ENCODE measurements around the gene ADTRP.

The ADTRP gene

GRCh38 chr6:11778648-11779328 is at the start of gene ADTRP:
Gene ADTRP (minus strand): TSS chr6:11778803. CDS start chr6:11778759, 44 bp downstream.
- DNase-seq (ENCODE audit: low spot score) = no peak

- DNase-seq (ENCODE audit: low spot score) = no peak
Observed at GRCh38 chr6:11826779-11827178, 48.2 kb upstream of the ADTRP start.

GRCh38 chr6:11824986-11825385 is 46.4 kb upstream of the ADTRP start:
- DNase-seq (ENCODE audit: low spot score) = no peak

GRCh38 chr6:11822346-11822745 is 43.7 kb upstream of the ADTRP start:
- DNase-seq (ENCODE audit: low spot score) = no peak

GRCh38 chr6:11821781-11822180 is 43.2 kb upstream of the ADTRP start:
- DNase-seq (ENCODE audit: low spot score) = no peak

GRCh38 chr6:11820821-11821220 is 42.2 kb upstream of the ADTRP start:
- DNase-seq (ENCODE audit: low spot score) = no peak

- DNase-seq (ENCODE audit: low spot score) = no peak
Observed at GRCh38 chr6:11819486-11819885, 40.9 kb upstream of the ADTRP start.

- no peak for DNase-seq (ENCODE audit: low spot score)
Observed at GRCh38 chr6:11815231-11815630, 36.6 kb upstream of the ADTRP start.

- no peak for DNase-seq (ENCODE audit: low spot score)
Observed at GRCh38 chr6:11814819-11815218, 36.2 kb upstream of the ADTRP start.

- DNase-seq (ENCODE audit: low spot score) = no peak
Observed at GRCh38 chr6:11814106-11814505, 35.5 kb upstream of the ADTRP start.

GRCh38 chr6:11813606-11814005 is 35.0 kb upstream of the ADTRP start:
- DNase-seq (ENCODE audit: low spot score) = no peak

GRCh38 chr6:11812951-11813350 is 34.3 kb upstream of the ADTRP start:
- no peak for DNase-seq (ENCODE audit: low spot score)

GRCh38 chr6:11812439-11812838 is 33.8 kb upstream of the ADTRP start:
- no peak for DNase-seq (ENCODE audit: low spot score)

- DNase-seq (ENCODE audit: low spot score) = no peak
Observed at GRCh38 chr6:11811644-11812264, 33.2 kb upstream of the ADTRP start.

- no peak for DNase-seq (ENCODE audit: low spot score)
Observed at GRCh38 chr6:11810854-11811643, 32.4 kb upstream of the ADTRP start.

- no peak for DNase-seq (ENCODE audit: low spot score)
Observed at GRCh38 chr6:11810039-11810541, 31.5 kb upstream of the ADTRP start.

GRCh38 chr6:11808054-11808453 is 29.5 kb upstream of the ADTRP start:
- no peak for DNase-seq (ENCODE audit: low spot score)

- no peak for DNase-seq (ENCODE audit: low spot score)
Observed at GRCh38 chr6:11806561-11807317, 28.1 kb upstream of the ADTRP start.

- DNase-seq (ENCODE audit: low spot score) = no peak
Observed at GRCh38 chr6:11805259-11806053, 26.9 kb upstream of the ADTRP start.

- no peak for DNase-seq (ENCODE audit: low spot score)
Observed at GRCh38 chr6:11804701-11805100, 26.1 kb upstream of the ADTRP start.

- DNase-seq (ENCODE audit: low spot score) = no peak
Observed at GRCh38 chr6:11804135-11804534, 25.5 kb upstream of the ADTRP start.

All from ecto neural progenitor cell (in vitro differentiated cells).